ENCODE results near the gene CACNA1C.

DNA sequence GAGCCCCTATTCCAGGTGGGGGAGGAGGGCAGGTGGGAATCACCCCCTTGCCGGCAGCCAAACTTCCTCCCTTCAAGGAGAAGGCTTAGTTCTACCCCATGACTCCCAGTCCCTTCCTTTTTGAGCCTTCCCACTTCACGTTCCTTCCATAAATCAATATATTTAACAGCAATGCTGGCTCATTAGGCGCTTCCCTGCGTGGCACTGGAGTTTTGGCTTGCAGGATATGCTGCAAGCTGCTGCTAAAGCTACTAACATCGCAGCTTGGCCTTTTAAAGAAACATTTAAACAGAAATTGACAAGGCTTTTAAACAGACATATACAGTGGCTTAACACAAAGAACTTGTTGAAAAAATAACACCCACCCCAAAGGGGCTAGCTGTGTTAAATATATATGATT, 434.0 kb downstream of the CACNA1C start:
- TF ChIP-seq EP300 (IDR thresholded peaks at IDR 0.05; ENCODE audit: borderline replicate concordance in 1 of 2, control insufficient read depth in 1 of 2, low read depth in 2 of 2, low read length in 2 of 2) (no peak), TAF1 (IDR thresholded peaks at IDR 0.05; ENCODE audit: borderline replicate concordance, low read depth, low read length) (no peak), RAD21 (IDR thresholded peaks at IDR 0.05; ENCODE audit: insufficient read depth, low read depth, low read length) (no peak), POU2F2 (IDR thresholded peaks at IDR 0.05; ENCODE audit: borderline replicate concordance, low read depth, low read length) (no peak), TCF12 (IDR thresholded peaks at IDR 0.05; ENCODE audit: low read depth, low read length) (no peak), ZNF274 (IDR thresholded peaks at IDR 0.05; ENCODE audit: insufficient read depth, insufficient read length) (no peak), POLR2A (IDR thresholded peaks at IDR 0.05; ENCODE audit: low read depth, low read length) (no peak)
- TF ChIP-seq, protein P1, sequence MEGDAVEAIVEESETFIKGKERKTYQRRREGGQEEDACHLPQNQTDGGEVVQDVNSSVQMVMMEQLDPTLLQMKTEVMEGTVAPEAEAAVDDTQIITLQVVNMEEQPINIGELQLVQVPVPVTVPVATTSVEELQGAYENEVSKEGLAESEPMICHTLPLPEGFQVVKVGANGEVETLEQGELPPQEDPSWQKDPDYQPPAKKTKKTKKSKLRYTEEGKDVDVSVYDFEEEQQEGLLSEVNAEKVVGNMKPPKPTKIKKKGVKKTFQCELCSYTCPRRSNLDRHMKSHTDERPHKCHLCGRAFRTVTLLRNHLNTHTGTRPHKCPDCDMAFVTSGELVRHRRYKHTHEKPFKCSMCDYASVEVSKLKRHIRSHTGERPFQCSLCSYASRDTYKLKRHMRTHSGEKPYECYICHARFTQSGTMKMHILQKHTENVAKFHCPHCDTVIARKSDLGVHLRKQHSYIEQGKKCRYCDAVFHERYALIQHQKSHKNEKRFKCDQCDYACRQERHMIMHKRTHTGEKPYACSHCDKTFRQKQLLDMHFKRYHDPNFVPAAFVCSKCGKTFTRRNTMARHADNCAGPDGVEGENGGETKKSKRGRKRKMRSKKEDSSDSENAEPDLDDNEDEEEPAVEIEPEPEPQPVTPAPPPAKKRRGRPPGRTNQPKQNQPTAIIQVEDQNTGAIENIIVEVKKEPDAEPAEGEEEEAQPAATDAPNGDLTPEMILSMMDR (IDR thresholded peaks at IDR 0.05 in 2 of 3, conservative IDR thresholded peaks at IDR 0.05 in 1 of 3; ENCODE audit: control insufficient read depth in 2 of 3, extremely low read depth in 1 of 3, insufficient read depth in 1 of 3, low read depth in 3 of 3, low read length in 3 of 3), result no peak
- TF ChIP-seq, protein P2, sequence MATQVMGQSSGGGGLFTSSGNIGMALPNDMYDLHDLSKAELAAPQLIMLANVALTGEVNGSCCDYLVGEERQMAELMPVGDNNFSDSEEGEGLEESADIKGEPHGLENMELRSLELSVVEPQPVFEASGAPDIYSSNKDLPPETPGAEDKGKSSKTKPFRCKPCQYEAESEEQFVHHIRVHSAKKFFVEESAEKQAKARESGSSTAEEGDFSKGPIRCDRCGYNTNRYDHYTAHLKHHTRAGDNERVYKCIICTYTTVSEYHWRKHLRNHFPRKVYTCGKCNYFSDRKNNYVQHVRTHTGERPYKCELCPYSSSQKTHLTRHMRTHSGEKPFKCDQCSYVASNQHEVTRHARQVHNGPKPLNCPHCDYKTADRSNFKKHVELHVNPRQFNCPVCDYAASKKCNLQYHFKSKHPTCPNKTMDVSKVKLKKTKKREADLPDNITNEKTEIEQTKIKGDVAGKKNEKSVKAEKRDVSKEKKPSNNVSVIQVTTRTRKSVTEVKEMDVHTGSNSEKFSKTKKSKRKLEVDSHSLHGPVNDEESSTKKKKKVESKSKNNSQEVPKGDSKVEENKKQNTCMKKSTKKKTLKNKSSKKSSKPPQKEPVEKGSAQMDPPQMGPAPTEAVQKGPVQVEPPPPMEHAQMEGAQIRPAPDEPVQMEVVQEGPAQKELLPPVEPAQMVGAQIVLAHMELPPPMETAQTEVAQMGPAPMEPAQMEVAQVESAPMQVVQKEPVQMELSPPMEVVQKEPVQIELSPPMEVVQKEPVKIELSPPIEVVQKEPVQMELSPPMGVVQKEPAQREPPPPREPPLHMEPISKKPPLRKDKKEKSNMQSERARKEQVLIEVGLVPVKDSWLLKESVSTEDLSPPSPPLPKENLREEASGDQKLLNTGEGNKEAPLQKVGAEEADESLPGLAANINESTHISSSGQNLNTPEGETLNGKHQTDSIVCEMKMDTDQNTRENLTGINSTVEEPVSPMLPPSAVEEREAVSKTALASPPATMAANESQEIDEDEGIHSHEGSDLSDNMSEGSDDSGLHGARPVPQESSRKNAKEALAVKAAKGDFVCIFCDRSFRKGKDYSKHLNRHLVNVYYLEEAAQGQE (IDR thresholded peaks at IDR 0.05; ENCODE audit: low read depth, low read length), result no peak

Data from GM12878 (cell line).